Measurements from ENCODE around the gene KCNQ1. TPM values are rescaled to one million over a fixed set of nuclear protein-coding genes. Genes with fewer than 3 reads are reported as not detected.
A peak's percentile ranks its signal among the peaks of the same experiment; 100 is the strongest.

KCNQ1 gene
- total RNA-seq, 3 donors from 2014 or later (not counting 1 experiment from before 2014, with no cell fraction given): 1.9 to 7.8 (median 3.3) TPM

DNA sequence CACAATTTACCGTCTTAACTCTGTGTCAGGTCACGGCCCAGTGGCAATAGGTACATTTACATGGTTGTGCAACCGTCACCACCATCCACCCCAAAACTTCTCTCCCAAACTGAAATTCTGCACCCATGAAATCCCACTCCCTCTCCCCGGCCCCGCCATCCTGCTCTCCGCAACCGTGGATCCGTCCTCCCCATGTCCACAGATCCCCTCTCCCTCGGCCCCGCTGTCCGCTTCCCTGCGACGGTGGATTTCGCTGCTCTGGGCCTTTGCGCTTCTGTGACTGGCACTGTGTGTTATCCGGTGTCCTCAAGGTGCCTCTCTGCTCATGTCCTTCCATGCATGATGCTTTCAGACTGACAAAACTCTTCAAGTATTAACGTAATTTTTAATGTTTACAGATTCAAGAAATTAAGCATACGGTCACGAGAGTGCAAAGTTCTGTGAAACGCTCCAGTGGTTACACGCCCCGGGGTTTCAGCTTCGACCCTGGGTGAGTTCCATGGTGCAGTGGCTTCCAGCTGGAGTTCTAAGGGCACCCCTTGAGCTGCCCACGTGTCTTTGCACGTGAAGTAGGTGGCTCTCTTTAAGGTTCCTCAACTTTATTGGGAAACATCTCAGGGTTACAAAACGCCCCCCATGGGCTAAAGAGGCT, 76.4 kb downstream of the KCNQ1 start:
- Mint-ChIP-seq H3K4me3 (no peak overlapping the region), H3K27ac (no peak overlapping the region), H3K27me3 (ENCODE audit: low read depth in 2 of 2) (peaks cover 12 to 13% of the 10 kb centered on the region in 2 donors), H3K4me1 (no peaks in the 10 kb centered on the region), H3K36me3 (no peaks in the 10 kb centered on the region), H3K9me3 (no peaks in the 10 kb centered on the region)
- intact Hi-C loops (cut with micrococcal nuclease): no loop called here
- H3K4me1 ChIP-seq (ENCODE audit: control insufficient read depth, insufficient read depth, low read length): peaks cover 18% of the 10 kb centered on the region
- no peak overlapping the region for H3K27ac ChIP-seq (ENCODE audit: low read length)
- no peaks in the 10 kb centered on the region for H3K27me3 ChIP-seq (ENCODE audit: control insufficient read depth, insufficient read depth, low read length)
- H3K9me3 ChIP-seq (ENCODE audit: control insufficient read depth, insufficient read depth, low read length): no peaks in the 10 kb centered on the region
- 84% methylated on average over 26 of the region's 26 CpGs for WGBS (ENCODE audit: insufficient coverage)
- no peaks in the 10 kb centered on the region for H3K36me3 ChIP-seq (ENCODE audit: control insufficient read depth, insufficient read depth, low read length)
- DNase-seq: no peak
- ATAC-seq: no peak
- no peak overlapping the region for H3K4me3 ChIP-seq (ENCODE audit: low read length)
- TF ChIP-seq, protein P1, sequence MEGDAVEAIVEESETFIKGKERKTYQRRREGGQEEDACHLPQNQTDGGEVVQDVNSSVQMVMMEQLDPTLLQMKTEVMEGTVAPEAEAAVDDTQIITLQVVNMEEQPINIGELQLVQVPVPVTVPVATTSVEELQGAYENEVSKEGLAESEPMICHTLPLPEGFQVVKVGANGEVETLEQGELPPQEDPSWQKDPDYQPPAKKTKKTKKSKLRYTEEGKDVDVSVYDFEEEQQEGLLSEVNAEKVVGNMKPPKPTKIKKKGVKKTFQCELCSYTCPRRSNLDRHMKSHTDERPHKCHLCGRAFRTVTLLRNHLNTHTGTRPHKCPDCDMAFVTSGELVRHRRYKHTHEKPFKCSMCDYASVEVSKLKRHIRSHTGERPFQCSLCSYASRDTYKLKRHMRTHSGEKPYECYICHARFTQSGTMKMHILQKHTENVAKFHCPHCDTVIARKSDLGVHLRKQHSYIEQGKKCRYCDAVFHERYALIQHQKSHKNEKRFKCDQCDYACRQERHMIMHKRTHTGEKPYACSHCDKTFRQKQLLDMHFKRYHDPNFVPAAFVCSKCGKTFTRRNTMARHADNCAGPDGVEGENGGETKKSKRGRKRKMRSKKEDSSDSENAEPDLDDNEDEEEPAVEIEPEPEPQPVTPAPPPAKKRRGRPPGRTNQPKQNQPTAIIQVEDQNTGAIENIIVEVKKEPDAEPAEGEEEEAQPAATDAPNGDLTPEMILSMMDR (IDR thresholded peaks at IDR 0.05): no peak

DNA sequence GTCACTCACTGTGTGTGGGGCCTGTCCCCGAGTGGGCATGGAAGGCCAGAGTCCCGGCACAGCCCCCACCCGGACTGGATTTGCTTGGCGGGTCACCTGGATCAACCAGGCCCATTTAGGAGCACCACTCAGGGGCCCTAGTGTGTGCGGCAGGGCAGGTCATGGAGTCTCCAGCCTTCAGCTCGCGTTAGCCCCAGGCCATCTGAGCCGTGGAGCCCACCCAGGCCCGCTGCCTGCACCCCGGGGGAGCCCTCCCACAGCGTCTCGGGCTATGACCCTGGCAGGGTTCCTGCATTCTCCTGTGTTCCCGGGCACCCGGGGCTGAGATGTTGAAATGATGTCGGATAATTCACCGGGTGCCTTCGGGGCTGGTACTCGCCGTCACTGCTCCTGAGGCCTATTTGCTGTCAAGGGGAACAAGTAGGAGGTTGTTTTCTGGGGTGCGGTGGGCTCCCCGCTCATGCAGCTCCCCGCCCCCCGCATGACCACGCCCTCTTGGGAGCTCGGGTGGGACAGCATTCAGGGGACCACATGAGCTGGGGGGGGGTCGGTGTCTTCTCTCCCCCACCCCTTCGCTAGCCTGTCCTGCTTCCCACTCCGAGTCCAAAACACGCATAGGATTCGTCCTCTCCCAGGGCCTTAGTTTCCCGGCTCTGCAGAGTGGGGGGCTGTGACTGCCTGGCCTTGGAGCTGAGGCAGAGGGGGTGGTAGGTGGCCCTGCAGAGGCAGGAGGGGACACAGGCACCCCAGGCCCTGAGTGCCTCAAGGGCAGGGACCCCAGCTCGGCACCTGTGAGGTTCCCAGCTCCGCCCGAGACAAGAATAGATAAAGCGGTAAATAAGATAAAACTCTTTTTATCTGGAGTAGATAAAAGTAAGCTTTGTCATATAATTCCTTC, 77.2 kb downstream of the KCNQ1 start:
- no peak overlapping the region for H3K27ac ChIP-seq (ENCODE audit: low read length)
- Mint-ChIP-seq H3K27me3 (ENCODE audit: low read depth in 2 of 2) (peaks cover 13 to 19% of the 10 kb centered on the region in 2 donors), H3K4me1 (peaks cover 0 to 3% of the 10 kb centered on the region in 2 donors), H3K9me3 (no peaks in the 10 kb centered on the region), H3K36me3 (no peaks in the 10 kb centered on the region), H3K4me3 (no peak overlapping the region), H3K27ac (no peak overlapping the region)
- DNase-seq: peak in 1 of 2 donors; percentile 12
- WGBS (ENCODE audit: insufficient coverage): 90% methylated on average over 35 of the region's 35 CpGs
- no peaks in the 10 kb centered on the region for H3K36me3 ChIP-seq (ENCODE audit: control insufficient read depth, insufficient read depth, low read length)
- TF ChIP-seq, protein P1 (IDR thresholded peaks at IDR 0.05): no peak
- no peaks in the 10 kb centered on the region for H3K27me3 ChIP-seq (ENCODE audit: control insufficient read depth, insufficient read depth, low read length)
- no peaks in the 10 kb centered on the region for H3K9me3 ChIP-seq (ENCODE audit: control insufficient read depth, insufficient read depth, low read length)
- H3K4me1 ChIP-seq (ENCODE audit: control insufficient read depth, insufficient read depth, low read length): peaks cover 26% of the 10 kb centered on the region
- ATAC-seq: no peak
- intact Hi-C loops (cut with micrococcal nuclease): no loop called here
- no peak overlapping the region for H3K4me3 ChIP-seq (ENCODE audit: low read length)

DNA sequence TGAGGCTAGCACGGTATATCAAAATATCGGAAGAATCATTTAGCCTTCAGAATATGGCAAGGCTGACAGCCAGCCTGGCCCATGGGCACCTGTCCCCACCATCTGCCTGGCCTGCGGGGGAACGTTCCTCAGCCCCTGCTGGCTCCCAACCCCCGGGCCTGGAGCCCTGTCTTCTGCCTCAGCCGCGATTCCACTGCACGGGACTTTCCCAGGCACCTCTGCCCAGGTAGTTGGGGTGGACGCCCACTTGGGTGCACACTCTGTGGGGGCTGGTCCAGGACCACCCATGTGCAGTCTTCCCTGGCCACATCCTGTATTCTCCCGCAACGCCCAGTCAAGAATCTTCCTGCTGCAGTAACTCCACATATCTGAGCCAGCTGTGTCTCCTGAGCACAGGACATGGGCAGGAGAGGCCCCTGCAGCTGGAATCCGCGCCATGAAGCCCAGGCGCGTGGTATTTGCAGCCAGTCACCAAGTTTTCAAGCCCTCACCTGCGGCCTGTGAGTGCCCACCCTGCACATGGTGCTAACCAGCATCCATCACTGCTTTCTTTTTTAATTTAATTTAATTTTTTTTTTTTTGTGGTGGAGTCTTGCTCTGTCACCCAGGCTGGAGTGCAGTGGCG, 77.9 kb downstream of the KCNQ1 start:
- peaks cover 13 to 21% of the 10 kb centered on the region in 2 donors for H3K27me3 Mint-ChIP-seq (ENCODE audit: low read depth in 2 of 2)
- DNase-seq (peak in 1 of 2 donors; percentile 9), ATAC-seq (no peak)
- H3K4me1 ChIP-seq (ENCODE audit: control insufficient read depth, insufficient read depth, low read length): peaks cover 33% of the 10 kb centered on the region
- H3K4me3 Mint-ChIP-seq: no peak overlapping the region
- no peaks in the 10 kb centered on the region for H3K9me3 ChIP-seq (ENCODE audit: control insufficient read depth, insufficient read depth, low read length)
- no peak overlapping the region for H3K27ac ChIP-seq (ENCODE audit: low read length)
- intact Hi-C loops (cut with micrococcal nuclease): no loop called here
- TF ChIP-seq, protein P1 (IDR thresholded peaks at IDR 0.05): no peak
- H3K27ac Mint-ChIP-seq: no peak overlapping the region
- H3K36me3 ChIP-seq (ENCODE audit: control insufficient read depth, insufficient read depth, low read length): no peaks in the 10 kb centered on the region
- WGBS (ENCODE audit: insufficient coverage): 87% methylated on average over 17 of the region's 17 CpGs
- H3K4me3 ChIP-seq (ENCODE audit: low read length): no peak overlapping the region
- H3K27me3 ChIP-seq (ENCODE audit: control insufficient read depth, insufficient read depth, low read length): no peaks in the 10 kb centered on the region
- no peaks in the 10 kb centered on the region for H3K36me3 Mint-ChIP-seq
- peaks cover 0 to 5% of the 10 kb centered on the region in 2 donors for H3K4me1 Mint-ChIP-seq
- no peaks in the 10 kb centered on the region for H3K9me3 Mint-ChIP-seq
